GM11168 (cell line): ENCODE data around the gene ISX.
"Not testable (repeated sequence)": the region's sequence is repeated elsewhere in the genome, so short reads cannot be mapped to it uniquely, and the experiment has no call there.

Experiments
- in situ Hi-C: fragments of 300-500 bp; cut with MboI; formaldehyde crosslinking; loops from one replicate; pipeline ENCODE4 v1.12.0; 2022; ENCODE audit warnings: low sequenced_read_pairs; ENCODE audit not compliant: unreplicated experiment

Gene ISX

GRCh38 chr22:35065796-35066218 is at the start of gene ISX:
TSS of gene ISX (plus strand) at chr22:35066158. CDS start at chr22:35067088, 930 bp downstream.
- in situ Hi-C loops, result no loop called here

- in situ Hi-C loops, result loop anchor here (25.0 kb wide), 1 partner anchor 605 kb away; no protein-coding TSS in a partner anchor
Observed at GRCh38 chr22:35016909-35017308, 49.0 kb upstream of the ISX start.

GRCh38 chr22:35018995-35019394 is 47.0 kb upstream of the ISX start:
- in situ Hi-C loops, result loop anchor here (25.0 kb wide), 1 partner anchor 607 kb away; no protein-coding TSS in a partner anchor

- in situ Hi-C loops, result loop anchor here (25.0 kb wide), 1 partner anchor 608 kb away; no protein-coding TSS in a partner anchor
Observed at GRCh38 chr22:35020517-35020916, 45.4 kb upstream of the ISX start.

- in situ Hi-C loops, result loop anchor here (25.0 kb wide), 1 partner anchor 609 kb away; no protein-coding TSS in a partner anchor
Observed at GRCh38 chr22:35021161-35021560, 44.8 kb upstream of the ISX start.

- in situ Hi-C loops, result loop anchor here (25.0 kb wide), 1 partner anchor 610 kb away; no protein-coding TSS in a partner anchor
Observed at GRCh38 chr22:35022291-35022690, 43.7 kb upstream of the ISX start.

GRCh38 chr22:35023692-35024363 is 42.1 kb upstream of the ISX start:
- in situ Hi-C loops, result loop anchor here (25.0 kb wide), 1 partner anchor 612 kb away; no protein-coding TSS in a partner anchor

- in situ Hi-C loops, result loop anchor here (25.0 kb wide), 1 partner anchor 612 kb away; no protein-coding TSS in a partner anchor
Observed at GRCh38 chr22:35024364-35024692, 41.6 kb upstream of the ISX start.

GRCh38 chr22:35030112-35030511 is 35.8 kb upstream of the ISX start:
- in situ Hi-C loops, result not testable (repeated sequence)

- in situ Hi-C loops, result no loop called here
Observed at GRCh38 chr22:35032571-35032970, 33.4 kb upstream of the ISX start.

GRCh38 chr22:35033635-35034296 is 32.2 kb upstream of the ISX start:
- in situ Hi-C loops, result no loop called here

- in situ Hi-C loops, result no loop called here
Observed at GRCh38 chr22:35034963-35035362, 31.0 kb upstream of the ISX start.

GRCh38 chr22:35037089-35037488 is 28.9 kb upstream of the ISX start:
- in situ Hi-C loops, result no loop called here

- in situ Hi-C loops, result no loop called here
Observed at GRCh38 chr22:35039625-35040024, 26.3 kb upstream of the ISX start.

- in situ Hi-C loops, result no loop called here
Observed at GRCh38 chr22:35043252-35043933, 22.6 kb upstream of the ISX start.

GRCh38 chr22:35043934-35044319 is 22.0 kb upstream of the ISX start:
- in situ Hi-C loops, result no loop called here

GRCh38 chr22:35044607-35045390 is 21.2 kb upstream of the ISX start:
- in situ Hi-C loops, result loop anchor here (5.0 kb wide), 1 partner anchor 98 kb away; no protein-coding TSS in a partner anchor

- in situ Hi-C loops, result loop anchor here (5.0 kb wide), 1 partner anchor 97 kb away; no protein-coding TSS in a partner anchor
Observed at GRCh38 chr22:35045451-35045850, 20.5 kb upstream of the ISX start.

GRCh38 chr22:35046744-35047462 is 19.1 kb upstream of the ISX start:
- in situ Hi-C loops, result loop anchor here (5.0 kb wide), 1 partner anchor 95 kb away; no protein-coding TSS in a partner anchor
